Measurements from ENCODE around the gene KCNQ1. TPM values are rescaled to one million over a fixed set of nuclear protein-coding genes. Genes with fewer than 3 reads are reported as not detected.
A peak's percentile ranks its signal among the peaks of the same experiment; 100 is the strongest.

KCNQ1 gene
- total RNA-seq, 5 donors from 2014 or later (not counting 1 experiment from before 2014, with no cell fraction given): 20.9 to 32.9 (median 24.0) TPM

GRCh38 chr11:2800655-2801531, 356.1 kb downstream of the KCNQ1 start:
- ATAC-seq (replicated peaks in 1 of 4) (no peak), DNase-seq (peak in 3 of 35 experiments; percentile 1 to 22 (median 1))
- H3K27me3 ChIP-seq (replicated peaks in 1 of 2; ENCODE audit: control insufficient read depth in 2 of 2, extremely low read depth in 1 of 2, insufficient read depth in 2 of 2, low read length in 1 of 2): peaks cover 0 to 5% of the 10 kb centered on the region in 2 experiments
- no peak overlapping the region for H3K27ac ChIP-seq (ENCODE audit: low read length)
- ChIA-PET POLR2A (no interaction called here), CTCF (no interaction called here)
- Mint-ChIP-seq H3K4me3 (no peak overlapping the region), H3K27ac (no peak overlapping the region), H3K9me3 (no peaks in the 10 kb centered on the region), H3K36me3 (peaks cover 10% of the 10 kb centered on the region), H3K4me1 (no peaks in the 10 kb centered on the region), H3K27me3 (no peaks in the 10 kb centered on the region)
- no peaks in the 10 kb centered on the region for H3K36me3 ChIP-seq (ENCODE audit: control insufficient read depth in 2 of 2, extremely low read depth in 1 of 2, insufficient read depth in 1 of 2, low read length in 1 of 2)
- H3K4me3 ChIP-seq (ENCODE audit: control insufficient read depth in 1 of 2, extremely low read depth in 1 of 2, low read length in 1 of 2): no peak overlapping the region
- 89% methylated on average over 11 of the region's 12 CpGs for WGBS (ENCODE audit: insufficient coverage)
- H3K9me3 ChIP-seq: no peaks in the 10 kb centered on the region
- H3K4me1 ChIP-seq (ENCODE audit: control insufficient read depth in 1 of 2, extremely low read depth in 1 of 2, insufficient read depth in 2 of 2, low read length in 2 of 2): no peaks in the 10 kb centered on the region

DNA sequence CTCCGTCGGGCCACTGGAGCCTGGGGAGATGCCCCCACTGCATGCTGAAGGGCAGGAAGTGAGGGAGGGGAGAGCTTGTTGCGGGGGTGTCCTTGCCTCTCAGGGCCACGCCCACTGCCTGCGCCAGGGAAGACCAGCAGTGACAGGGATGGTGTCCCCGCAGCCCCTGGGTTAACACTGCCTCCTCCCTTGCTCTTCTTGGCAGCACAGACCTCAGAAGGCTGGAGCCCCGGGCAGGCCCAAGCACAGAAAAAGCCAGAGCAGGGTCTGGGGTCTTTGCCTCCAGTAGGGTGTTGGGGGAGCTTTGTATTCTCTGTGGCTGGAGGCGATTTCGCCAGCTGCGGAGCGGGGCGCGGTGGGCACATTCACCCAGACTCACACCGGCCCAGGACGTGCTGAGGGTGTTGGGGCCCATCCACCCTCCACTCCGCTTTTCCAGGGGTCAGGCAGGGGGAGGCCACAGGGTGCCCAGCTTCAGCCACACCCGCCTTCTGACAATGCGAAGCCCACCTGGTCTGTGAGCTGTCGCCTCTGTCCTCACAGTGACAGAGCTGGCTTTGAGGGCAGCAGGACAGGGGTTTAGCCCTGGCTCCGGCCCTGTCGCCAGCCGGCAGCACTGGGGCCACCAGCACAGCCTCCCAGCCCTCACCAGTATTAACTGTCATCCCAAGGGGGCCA, 357.0 kb downstream of the KCNQ1 start:
- WGBS (ENCODE audit: insufficient coverage): 95% methylated on average over 22 of the region's 22 CpGs
- CTCF ChIA-PET: no interaction called here

DNA sequence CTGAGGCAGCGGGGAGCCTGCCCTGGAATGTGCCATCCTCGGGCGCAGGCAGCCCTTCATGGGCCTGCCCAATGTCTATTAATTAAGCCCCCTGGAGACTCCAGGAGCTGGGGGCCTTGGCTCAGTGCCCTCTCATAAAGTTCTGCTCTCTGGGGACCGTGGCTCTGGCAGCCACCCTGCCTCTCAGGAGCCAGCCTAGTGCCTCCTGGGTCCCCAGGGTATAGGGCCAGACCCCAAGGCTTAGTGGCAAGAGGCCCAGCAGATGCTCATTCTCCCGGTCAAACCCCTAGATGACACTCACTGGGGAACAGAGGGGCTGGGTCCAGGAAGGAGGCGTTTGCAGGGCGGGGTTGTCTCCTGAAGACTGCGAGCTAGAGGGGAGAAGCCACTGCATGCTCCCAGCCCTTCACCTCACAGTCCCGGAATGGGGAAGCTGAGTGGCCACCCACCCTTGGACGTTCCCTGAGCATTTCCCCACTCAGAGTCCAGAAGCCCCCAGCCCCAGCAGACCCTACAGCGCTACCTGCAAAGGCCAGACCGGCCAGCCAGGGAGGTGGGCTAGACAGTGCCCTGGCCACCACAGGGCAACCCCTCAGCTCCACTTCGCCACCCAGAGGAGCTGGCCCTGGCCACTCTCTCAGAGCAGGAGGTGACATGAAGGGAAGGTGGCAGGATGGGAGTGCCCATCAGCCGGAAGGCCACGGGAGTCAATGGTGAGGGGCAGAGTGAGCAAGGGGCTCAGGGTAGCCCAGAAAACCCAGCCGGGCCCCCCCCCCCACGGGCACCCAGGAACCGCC, 357.8 kb downstream of the KCNQ1 start:
- Histone ChIP-seq H3K4me3 (ENCODE audit: control insufficient read depth in 1 of 2, extremely low read depth in 1 of 2, low read length in 1 of 2) (no peak overlapping the region), H3K4me1 (ENCODE audit: control insufficient read depth in 1 of 2, extremely low read depth in 1 of 2, insufficient read depth in 2 of 2, low read length in 2 of 2) (no peaks in the 10 kb centered on the region), H3K27me3 (replicated peaks in 1 of 2; ENCODE audit: control insufficient read depth in 2 of 2, extremely low read depth in 1 of 2, insufficient read depth in 2 of 2, low read length in 1 of 2) (peaks cover 0 to 3% of the 10 kb centered on the region in 2 experiments), H3K9me3 (no peaks in the 10 kb centered on the region), H3K36me3 (ENCODE audit: control insufficient read depth in 2 of 2, extremely low read depth in 1 of 2, insufficient read depth in 1 of 2, low read length in 1 of 2) (no peaks in the 10 kb centered on the region), H3K27ac (ENCODE audit: low read length) (no peak overlapping the region)
- H3K27me3 Mint-ChIP-seq: no peaks in the 10 kb centered on the region
- ChIA-PET CTCF (no interaction called here), POLR2A (no interaction called here)
- H3K9me3 Mint-ChIP-seq: no peaks in the 10 kb centered on the region
- no peak overlapping the region for H3K4me3 Mint-ChIP-seq
- no peaks in the 10 kb centered on the region for H3K4me1 Mint-ChIP-seq
- DNase-seq (peak in 2 of 35 experiments; percentile 2 to 17), ATAC-seq (replicated peaks in 1 of 4) (no peak)
- H3K27ac Mint-ChIP-seq: no peak overlapping the region
- H3K36me3 Mint-ChIP-seq: peaks cover 11% of the 10 kb centered on the region
- 88% methylated on average over 15 of the region's 18 CpGs for WGBS (ENCODE audit: insufficient coverage)

More for the DNA sequence above, 357.0 kb downstream of the KCNQ1 start:
- ATAC-seq (replicated peaks in 1 of 4) (no peak), DNase-seq (peak in 4 of 35 experiments; percentile 1 to 22 (median 2))
- no peak overlapping the region for H3K27ac ChIP-seq (ENCODE audit: low read length)
- H3K27ac Mint-ChIP-seq: no peak overlapping the region
- no peaks in the 10 kb centered on the region for H3K27me3 Mint-ChIP-seq
- H3K9me3 Mint-ChIP-seq: no peaks in the 10 kb centered on the region
- H3K4me1 Mint-ChIP-seq: no peaks in the 10 kb centered on the region
- no peaks in the 10 kb centered on the region for H3K4me1 ChIP-seq (ENCODE audit: control insufficient read depth in 1 of 2, extremely low read depth in 1 of 2, insufficient read depth in 2 of 2, low read length in 2 of 2)
- no peak overlapping the region for H3K4me3 Mint-ChIP-seq
- peaks cover 0 to 5% of the 10 kb centered on the region in 2 experiments for H3K27me3 ChIP-seq (replicated peaks in 1 of 2; ENCODE audit: control insufficient read depth in 2 of 2, extremely low read depth in 1 of 2, insufficient read depth in 2 of 2, low read length in 1 of 2)
- no peak overlapping the region for H3K4me3 ChIP-seq (ENCODE audit: control insufficient read depth in 1 of 2, extremely low read depth in 1 of 2, low read length in 1 of 2)
- H3K9me3 ChIP-seq: no peaks in the 10 kb centered on the region
- POLR2A ChIA-PET: no interaction called here
- peaks cover 11% of the 10 kb centered on the region for H3K36me3 Mint-ChIP-seq
- H3K36me3 ChIP-seq (ENCODE audit: control insufficient read depth in 2 of 2, extremely low read depth in 1 of 2, insufficient read depth in 1 of 2, low read length in 1 of 2): no peaks in the 10 kb centered on the region

GRCh38 chr11:2803186-2804091, 358.6 kb downstream of the KCNQ1 start:
- no peaks in the 10 kb centered on the region for H3K27me3 Mint-ChIP-seq
- ATAC-seq (replicated peaks in 1 of 4) (no peak), DNase-seq (peak in 3 of 35 experiments; percentile 0 to 12 (median 2))
- peaks cover 9% of the 10 kb centered on the region for H3K36me3 Mint-ChIP-seq
- H3K27ac Mint-ChIP-seq: no peak overlapping the region
- Histone ChIP-seq H3K27ac (ENCODE audit: low read length) (no peak overlapping the region), H3K36me3 (ENCODE audit: control insufficient read depth in 2 of 2, extremely low read depth in 1 of 2, insufficient read depth in 1 of 2, low read length in 1 of 2) (no peaks in the 10 kb centered on the region), H3K27me3 (replicated peaks in 1 of 2; ENCODE audit: control insufficient read depth in 2 of 2, extremely low read depth in 1 of 2, insufficient read depth in 2 of 2, low read length in 1 of 2) (peaks cover 0 to 3% of the 10 kb centered on the region in 2 experiments), H3K4me1 (ENCODE audit: control insufficient read depth in 1 of 2, extremely low read depth in 1 of 2, insufficient read depth in 2 of 2, low read length in 2 of 2) (no peaks in the 10 kb centered on the region), H3K4me3 (ENCODE audit: control insufficient read depth in 1 of 2, extremely low read depth in 1 of 2, low read length in 1 of 2) (no peak overlapping the region), H3K9me3 (no peaks in the 10 kb centered on the region)
- 80% methylated on average over 11 of the region's 20 CpGs for WGBS (ENCODE audit: insufficient coverage)
- no peak overlapping the region for H3K4me3 Mint-ChIP-seq
- H3K9me3 Mint-ChIP-seq: no peaks in the 10 kb centered on the region
- CTCF ChIA-PET: no interaction called here
- H3K4me1 Mint-ChIP-seq: peaks cover 2 to 5% (median 3%) of the 10 kb centered on the region in 3 donors
- POLR2A ChIA-PET: no interaction called here

- H3K4me1 Mint-ChIP-seq: peaks cover 6 to 11% (median 7%) of the 10 kb centered on the region in 3 donors
- Histone ChIP-seq H3K27ac (ENCODE audit: low read length) (no peak overlapping the region), H3K36me3 (ENCODE audit: control insufficient read depth in 2 of 2, extremely low read depth in 1 of 2, insufficient read depth in 1 of 2, low read length in 1 of 2) (no peaks in the 10 kb centered on the region), H3K9me3 (no peaks in the 10 kb centered on the region), H3K27me3 (replicated peaks in 1 of 2; ENCODE audit: control insufficient read depth in 2 of 2, extremely low read depth in 1 of 2, insufficient read depth in 2 of 2, low read length in 1 of 2) (peaks cover 0 to 3% of the 10 kb centered on the region in 2 experiments), H3K4me3 (ENCODE audit: control insufficient read depth in 1 of 2, extremely low read depth in 1 of 2, low read length in 1 of 2) (no peak overlapping the region), H3K4me1 (ENCODE audit: control insufficient read depth in 1 of 2, extremely low read depth in 1 of 2, insufficient read depth in 2 of 2, low read length in 2 of 2) (no peaks in the 10 kb centered on the region)
- ChIA-PET POLR2A (no interaction called here), CTCF (no interaction called here)
- no peak overlapping the region for H3K27ac Mint-ChIP-seq
- H3K36me3 Mint-ChIP-seq: peaks cover 4% of the 10 kb centered on the region
- DNase-seq (peak in 1 of 35 experiments; percentile 8), ATAC-seq (replicated peaks in 1 of 4) (no peak)
- H3K4me3 Mint-ChIP-seq: no peak overlapping the region
- no peaks in the 10 kb centered on the region for H3K27me3 Mint-ChIP-seq
- 76% methylated on average over 7 of the region's 10 CpGs for whole genome bisulfite sequencing (ENCODE audit: insufficient coverage)
- no peaks in the 10 kb centered on the region for H3K9me3 Mint-ChIP-seq
These were observed 359.4 kb downstream of the KCNQ1 start for GRCh38 chr11:2804189-2804588.

Measured in T-cell (primary cell).